DMS 273 (cell line): ENCODE measurements around the gene SMAGP.
"Not testable (repeated sequence)": the region's sequence is repeated elsewhere in the genome, so short reads cannot be mapped to it uniquely, and the experiment has no call there.

Source experiments
- DNase-seq: peaks from one replicate; lab custom pipeline; 2025; ENCODE audit not compliant: unreplicated experiment; lab: John Stamatoyannopoulos, UW

SMAGP gene

GRCh38 chr12:51225771-51226170, 44.4 kb downstream of the SMAGP start:
- DNase-seq: no peak

DNA sequence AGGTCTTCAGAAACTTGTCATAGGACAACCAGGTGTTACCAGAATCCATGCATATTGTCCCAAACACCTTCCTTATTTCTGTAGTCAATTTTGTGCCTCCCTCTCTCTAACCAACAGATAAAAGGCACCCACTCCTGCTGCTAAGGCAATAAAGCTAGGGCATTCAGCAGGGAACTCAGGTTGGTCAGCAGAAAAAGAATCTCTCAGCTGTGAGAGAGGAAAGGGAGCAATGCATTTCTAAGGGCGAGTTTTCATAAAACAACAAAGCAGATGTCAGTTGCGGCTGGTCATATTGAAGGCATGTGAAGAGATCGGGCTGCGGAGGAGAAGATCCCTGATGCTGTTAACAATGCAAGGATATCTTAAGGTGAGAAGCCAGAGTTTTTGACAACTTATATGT, 45.0 kb downstream of the SMAGP start:
- DNase-seq: no peak

- no peak for DNase-seq
Observed at GRCh38 chr12:51224625-51225024, 45.6 kb downstream of the SMAGP start.

DNA sequence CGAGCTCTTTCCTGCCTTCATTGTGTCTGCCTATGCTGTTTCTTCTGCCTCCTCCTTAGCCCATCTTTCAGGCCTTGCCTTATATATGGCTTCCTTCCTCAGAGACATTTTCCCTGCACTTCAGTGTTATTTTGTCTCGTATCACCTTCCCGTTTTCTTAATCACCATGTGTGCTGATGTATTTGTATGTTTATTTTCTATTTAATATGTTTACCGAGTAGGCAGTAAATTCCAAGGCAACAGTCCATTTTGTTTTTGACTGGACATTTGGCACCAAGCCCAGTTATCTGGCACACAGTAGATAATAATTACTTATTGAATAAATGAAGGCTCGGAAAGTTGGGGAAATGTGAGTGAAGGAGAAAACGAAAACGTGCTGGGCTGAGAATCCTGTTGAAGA, 47.8 kb downstream of the SMAGP start:
- no peak for DNase-seq

DNA sequence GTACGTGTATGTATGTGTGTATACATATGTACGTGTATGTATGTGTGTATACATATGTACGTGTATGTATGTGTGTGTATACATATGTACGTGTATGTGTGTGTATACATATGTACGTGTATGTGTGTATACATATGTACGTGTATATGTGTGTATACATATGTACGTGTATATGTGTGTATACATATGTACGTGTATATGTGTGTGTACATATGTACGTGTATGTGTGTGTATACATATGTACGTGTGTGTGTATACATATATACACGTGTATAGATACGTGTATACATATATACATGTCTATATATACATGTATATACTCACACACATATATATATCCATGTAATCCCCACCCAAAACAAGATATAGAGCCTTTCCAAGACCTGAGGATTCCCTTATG, 50.4 kb downstream of the SMAGP start:
- not testable (repeated sequence) for DNase-seq

- no peak for DNase-seq
Observed at GRCh38 chr12:51219322-51219721, 50.9 kb downstream of the SMAGP start.

- DNase-seq: peak; percentile 50
Observed at GRCh38 chr12:51218607-51219161, 51.5 kb downstream of the SMAGP start.

- DNase-seq: peak; percentile 93
Observed at GRCh38 chr12:51217968-51218606, 52.1 kb downstream of the SMAGP start, which contains the start of gene POU6F1. TSS of gene POU6F1 (minus strand) at chr12:51218062. CDS start at chr12:51206836, 11,226 bp downstream.

DNA sequence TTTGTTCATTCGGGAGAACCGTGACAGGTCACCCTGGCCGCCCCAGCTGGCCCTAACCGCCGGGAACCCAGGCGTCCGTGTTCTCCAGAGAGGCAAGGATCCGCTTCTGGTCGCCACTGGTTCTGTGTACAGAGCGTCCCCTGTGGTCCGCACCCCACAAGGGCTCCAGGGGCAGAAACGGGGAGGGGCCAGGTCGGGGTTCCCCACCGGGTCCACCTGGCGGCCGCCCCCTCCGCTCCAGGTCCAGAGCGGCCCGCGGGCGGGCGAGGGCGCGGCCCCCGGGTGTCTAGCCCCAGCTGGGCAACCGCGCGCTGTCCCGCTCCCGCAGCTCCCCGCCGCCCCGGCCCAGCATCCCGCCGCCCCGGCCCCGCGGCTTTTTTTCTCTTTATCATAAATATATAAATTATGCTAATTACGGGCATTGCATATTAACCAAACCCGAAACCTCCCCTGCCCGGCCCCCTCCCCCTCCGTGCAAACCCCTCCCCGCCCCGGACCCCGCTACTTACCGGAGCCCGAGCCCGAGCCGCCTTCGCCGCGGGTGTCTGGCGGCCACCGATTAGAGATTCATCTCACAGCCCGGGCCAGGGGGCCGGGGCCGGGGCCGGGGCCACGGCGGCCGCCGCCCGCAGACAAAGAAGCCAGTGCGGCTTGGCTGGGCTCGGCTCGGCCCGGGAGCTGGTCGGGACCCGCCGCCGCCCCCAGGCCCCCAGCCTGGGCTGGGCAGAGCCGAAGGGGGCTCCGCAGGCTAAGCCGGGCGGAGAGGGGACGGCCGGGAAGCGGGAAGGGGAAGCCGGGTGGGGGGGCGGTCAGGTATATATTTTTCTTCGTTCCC, 52.9 kb downstream of the SMAGP start:
- peak; percentile 62 for DNase-seq

- DNase-seq: no peak
Observed at GRCh38 chr12:51216642-51217041, 53.6 kb downstream of the SMAGP start.

DNA sequence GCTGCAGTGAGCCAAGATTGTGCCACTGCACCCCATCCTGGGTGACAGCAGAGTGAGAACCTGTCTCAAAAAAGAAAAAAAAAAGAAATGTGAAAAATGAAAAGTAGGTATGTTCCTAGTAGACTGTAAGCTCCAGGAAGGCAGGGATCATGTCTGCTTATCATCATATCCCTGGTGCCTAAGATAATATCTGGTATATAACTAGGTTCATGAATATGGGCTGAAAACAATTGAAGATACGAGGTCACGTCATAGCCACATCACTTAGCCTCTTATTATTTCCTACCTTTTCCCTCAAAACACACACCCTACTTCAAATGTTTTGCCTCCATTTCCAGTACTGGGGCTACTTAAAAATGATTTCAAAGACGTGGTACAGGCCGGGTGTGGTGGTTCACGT, 55.3 kb downstream of the SMAGP start:
- DNase-seq: no peak

DNA sequence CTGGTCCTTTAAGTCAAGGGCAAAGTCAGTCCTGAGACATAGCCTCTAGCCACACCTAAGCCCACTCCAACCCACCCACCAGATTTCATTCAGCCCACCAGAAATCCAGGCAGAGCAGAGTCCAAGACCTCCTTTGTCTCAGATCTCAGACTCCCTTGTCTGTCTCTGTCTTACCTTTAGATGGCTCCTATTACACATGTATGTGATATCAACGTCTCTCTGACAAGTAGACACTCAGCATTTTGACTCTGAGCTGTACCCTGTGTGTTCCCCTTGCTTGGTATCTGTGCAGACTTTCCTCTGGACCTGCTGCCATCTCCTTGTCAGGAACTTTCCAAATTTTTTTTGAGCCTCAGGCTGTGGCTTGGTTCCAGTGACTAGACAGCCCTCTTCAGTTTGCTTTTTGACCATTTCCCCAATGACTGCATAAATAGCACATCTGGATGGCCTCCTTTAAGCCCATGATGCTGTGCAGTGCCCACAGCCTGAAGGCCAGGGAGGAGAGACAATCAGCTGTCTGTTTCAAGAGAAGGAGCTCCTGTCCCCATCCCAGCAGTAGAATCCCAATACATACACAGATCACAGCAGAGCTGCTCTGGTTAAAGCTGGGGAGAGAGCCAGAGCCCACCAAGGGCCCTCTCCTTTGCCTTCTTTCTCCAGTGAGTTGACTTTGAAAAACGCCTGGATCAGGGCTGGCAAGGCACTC, 59.4 kb downstream of the SMAGP start:
- no peak for DNase-seq

GRCh38 chr12:51209259-51209658, 61.0 kb downstream of the SMAGP start:
- DNase-seq: no peak

DNA sequence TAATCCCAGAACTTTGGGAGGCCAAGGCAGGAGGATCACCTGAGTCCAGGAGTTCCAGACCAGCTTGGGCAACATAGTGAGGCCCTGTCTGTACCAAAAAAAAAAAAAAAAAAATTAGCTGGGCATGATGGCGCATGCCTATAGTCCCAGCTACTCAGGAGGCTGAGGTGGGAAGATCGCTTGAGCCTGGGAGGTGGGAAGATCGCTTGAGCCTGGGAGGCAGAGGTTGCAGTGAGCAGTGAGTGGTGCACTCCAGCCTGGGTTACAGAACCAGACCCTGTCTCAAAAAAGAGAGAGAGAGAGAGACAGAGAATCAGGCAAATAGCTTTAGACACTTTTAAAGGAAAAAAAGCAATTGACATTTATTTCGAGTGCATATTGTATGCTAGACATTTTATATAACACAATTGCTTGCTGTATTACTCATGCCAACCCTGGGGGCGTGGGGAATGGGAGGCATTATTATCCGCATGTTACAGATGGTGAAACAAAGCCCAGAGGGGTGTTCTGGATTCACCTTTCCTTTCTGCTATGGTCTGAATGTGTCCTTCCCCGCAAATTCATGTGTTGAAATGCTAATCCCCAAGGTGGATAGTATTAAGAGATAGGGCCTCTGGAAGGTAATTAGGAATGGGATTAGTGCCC, 62.1 kb downstream of the SMAGP start:
- no peak for DNase-seq

DNA sequence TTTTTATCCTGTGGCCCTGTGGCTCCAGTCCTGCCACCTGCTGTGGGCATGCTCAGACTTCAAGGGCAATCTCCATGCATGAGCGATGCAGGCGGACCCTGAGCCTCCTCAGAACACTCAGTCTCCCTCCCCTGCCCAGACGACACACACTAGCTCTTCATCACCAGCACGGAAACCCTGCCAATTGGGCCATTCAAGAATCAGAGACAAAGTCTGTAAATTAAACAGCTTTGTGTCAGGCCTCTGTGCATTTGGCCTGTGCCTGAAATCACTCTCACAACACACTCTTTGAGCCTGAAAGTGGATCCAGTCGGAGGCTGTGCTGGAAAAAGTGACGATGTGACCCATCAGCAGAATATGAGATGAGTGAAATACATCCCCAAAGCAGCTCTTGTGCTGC, 64.9 kb downstream of the SMAGP start:
- no peak for DNase-seq

DNA sequence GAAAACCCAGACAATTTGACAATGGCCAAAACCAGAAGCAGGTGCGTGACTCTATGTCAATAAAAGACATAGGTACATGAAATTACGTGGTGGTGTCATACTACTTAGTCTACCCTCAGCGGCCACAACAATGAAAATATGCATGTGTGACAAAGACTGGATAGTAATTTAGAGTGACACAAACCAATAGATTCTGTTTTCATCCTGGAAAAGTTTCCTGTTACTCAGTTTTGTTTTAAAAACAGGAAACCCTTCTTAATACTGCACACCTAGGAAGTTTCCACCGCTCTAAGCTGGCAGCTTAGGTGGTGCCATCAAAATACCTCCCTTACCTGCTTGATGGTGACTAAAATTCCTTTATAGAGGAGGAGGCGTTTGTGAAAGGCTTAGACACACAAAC, 67.5 kb downstream of the SMAGP start:
- DNase-seq: no peak

GRCh38 chr12:51200806-51201205, 69.4 kb downstream of the SMAGP start:
- no peak for DNase-seq

GRCh38 chr12:51200156-51200555, 70.1 kb downstream of the SMAGP start:
- DNase-seq: no peak

DNA sequence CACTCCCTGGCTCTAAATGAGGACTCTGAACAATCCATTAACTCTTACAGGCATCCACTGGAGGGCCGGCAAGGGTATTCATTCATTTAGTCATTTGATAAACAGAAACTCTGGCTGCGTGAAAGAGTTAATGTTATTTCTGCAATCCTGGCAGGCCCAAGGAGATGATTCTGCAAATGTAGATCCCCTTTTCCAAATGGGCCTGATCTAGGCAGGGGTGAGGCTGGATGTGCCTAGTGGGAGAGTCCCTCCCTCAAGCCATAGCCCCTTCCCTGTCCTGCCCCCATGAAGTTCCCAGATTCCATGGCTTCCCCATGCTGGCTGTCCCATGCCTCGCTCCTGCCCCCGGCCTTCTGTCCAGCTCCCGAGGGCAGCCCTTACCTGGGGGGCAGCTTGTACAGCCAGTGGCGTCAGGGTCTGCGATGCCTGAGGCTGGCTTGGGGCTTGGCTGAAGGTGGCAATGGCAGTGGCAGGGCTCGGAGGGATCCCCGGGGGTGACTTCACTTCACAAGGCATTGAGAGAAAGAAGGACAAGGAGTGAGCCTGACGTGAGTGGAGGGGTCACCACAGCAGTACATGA, 70.8 kb downstream of the SMAGP start:
- DNase-seq: no peak

GRCh38 chr12:51198568-51199365, 71.4 kb downstream of the SMAGP start:
- DNase-seq: no peak
